ENCODE results near the gene RNF130.

- TF ChIP-seq REST (IDR thresholded peaks at IDR 0.05; ENCODE audit: low read depth) (no peak), MAX (IDR thresholded peaks at IDR 0.05) (no peak), NFIC (IDR thresholded peaks at IDR 0.05) (no peak), EGR1 (IDR thresholded peaks at IDR 0.05) (no peak), EP300 (IDR thresholded peaks at IDR 0.05; ENCODE audit: borderline replicate concordance) (no peak), TCF12 (IDR thresholded peaks at IDR 0.05; ENCODE audit: low read depth) (no peak), RAD21 (IDR thresholded peaks at IDR 0.05; ENCODE audit: low read depth) (no peak), YY1 (IDR thresholded peaks at IDR 0.05; ENCODE audit: low read depth) (no peak), CEBPB (IDR thresholded peaks at IDR 0.05) (no peak), USF1 (IDR thresholded peaks at IDR 0.05) (no peak), FOXM1 (IDR thresholded peaks at IDR 0.05; ENCODE audit: borderline replicate concordance, low read depth) (no peak), TEAD4 (IDR thresholded peaks at IDR 0.05) (no peak)
Observed at GRCh38 chr5:179912386-179912785, 159.2 kb downstream of the RNF130 start.
